GM12874 (cell line): ENCODE measurements around the gene HLA-DMB.

Experiments
- CTCF ChIP-seq: IDR thresholded peaks from 2 replicates; pipeline ENCODE4 v1.5.1; 2011; ENCODE audit warnings: low read depth, mild to moderate bottlenecking, control low read depth, low read length, moderate library complexity; ENCODE audit not compliant: insufficient read depth

HLA-DMB gene

DNA sequence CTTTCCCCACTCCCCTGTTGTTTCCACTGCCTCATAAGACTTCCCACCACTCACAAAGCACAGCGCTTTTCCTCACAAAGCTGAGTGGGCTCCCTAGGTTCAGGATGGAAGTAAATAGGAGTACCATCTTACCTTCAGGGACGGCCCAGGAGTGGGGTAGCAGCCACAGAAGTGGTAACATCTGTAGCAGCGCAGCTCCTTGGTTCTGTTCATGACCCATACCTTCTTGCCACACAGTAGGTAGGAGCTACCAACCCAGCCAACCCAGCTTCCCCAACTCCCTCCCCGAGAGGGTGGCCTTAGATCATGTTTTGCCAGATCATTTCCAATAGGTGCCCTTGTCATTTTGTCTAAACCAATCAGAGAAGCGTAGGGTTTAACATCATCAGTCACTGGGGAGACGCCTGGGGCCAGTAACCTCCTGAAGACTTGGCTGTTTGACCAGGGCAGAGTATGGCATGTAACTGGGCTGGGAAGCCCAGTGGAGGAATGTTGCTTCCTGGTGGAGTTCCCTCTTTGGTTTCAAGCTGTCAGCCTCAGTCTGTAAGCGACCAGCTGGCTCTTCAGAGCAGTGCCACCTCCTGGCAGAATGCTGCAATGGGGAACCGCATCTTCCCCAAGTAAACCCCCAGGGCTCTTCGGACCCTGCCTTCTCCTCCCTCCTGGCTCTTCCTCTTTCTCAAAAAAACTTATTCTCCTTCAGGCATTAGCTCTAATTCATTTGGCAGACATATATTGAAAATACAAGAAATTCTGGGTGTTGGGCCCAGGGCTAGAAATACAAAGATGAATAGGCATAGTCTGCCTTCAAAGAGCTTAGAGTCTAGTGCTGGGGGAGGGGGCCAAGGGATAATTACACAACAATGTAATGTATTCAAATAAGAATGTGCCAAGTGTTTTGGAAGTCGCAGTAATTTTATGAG is 12.2 kb upstream of the HLA-DMB start, which contains the start of gene HLA-DMA:
Gene HLA-DMA (minus strand): TSS at position 281 of the 923 bp plus-strand sequence. CDS start 61 bp downstream, at position 220.
- peak; percentile 76 for TF ChIP-seq CTCF

DNA sequence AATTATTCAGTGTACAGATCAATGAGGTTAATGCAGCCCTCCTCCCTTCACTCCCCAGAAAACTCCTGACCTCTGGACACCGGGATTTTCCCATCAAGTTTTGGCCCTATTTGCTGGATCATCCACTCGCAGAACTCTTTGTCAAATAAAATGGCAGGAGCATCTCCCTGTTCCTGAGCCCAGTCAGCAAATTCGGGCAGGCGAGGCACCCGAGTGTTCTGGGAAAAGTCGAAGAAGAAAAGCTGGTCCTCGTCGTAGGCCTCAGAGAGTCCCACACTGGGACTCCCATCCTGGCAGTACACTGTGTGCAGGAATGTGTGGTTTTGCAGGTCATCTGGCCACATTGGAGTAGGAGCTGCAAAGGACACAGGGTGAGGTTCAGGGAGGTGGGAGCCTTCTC is 9.6 kb upstream of the HLA-DMB start:
- no peak for TF ChIP-seq CTCF

GRCh38 chr6:32950010-32950409 is 9.2 kb upstream of the HLA-DMB start:
- TF ChIP-seq CTCF: no peak

DNA sequence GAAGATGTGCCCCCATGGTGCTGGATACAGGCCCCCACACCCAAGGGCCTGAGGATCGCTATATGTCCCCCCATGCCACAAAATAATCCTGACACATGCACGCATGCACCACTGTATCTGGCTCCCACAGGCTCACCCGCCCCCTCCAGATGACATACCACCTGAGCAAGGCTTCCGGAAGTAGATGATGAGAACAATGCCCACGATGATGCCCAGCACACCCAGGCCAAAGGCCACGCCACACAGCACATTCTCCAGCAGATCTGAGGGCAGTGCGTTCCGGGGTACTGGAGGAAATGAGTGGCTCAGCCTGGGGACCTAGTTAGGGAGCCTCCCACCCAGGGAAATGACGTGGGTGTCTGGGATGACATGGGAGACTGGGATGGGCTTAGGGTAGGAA is 8.3 kb upstream of the HLA-DMB start:
- TF ChIP-seq CTCF: no peak

DNA sequence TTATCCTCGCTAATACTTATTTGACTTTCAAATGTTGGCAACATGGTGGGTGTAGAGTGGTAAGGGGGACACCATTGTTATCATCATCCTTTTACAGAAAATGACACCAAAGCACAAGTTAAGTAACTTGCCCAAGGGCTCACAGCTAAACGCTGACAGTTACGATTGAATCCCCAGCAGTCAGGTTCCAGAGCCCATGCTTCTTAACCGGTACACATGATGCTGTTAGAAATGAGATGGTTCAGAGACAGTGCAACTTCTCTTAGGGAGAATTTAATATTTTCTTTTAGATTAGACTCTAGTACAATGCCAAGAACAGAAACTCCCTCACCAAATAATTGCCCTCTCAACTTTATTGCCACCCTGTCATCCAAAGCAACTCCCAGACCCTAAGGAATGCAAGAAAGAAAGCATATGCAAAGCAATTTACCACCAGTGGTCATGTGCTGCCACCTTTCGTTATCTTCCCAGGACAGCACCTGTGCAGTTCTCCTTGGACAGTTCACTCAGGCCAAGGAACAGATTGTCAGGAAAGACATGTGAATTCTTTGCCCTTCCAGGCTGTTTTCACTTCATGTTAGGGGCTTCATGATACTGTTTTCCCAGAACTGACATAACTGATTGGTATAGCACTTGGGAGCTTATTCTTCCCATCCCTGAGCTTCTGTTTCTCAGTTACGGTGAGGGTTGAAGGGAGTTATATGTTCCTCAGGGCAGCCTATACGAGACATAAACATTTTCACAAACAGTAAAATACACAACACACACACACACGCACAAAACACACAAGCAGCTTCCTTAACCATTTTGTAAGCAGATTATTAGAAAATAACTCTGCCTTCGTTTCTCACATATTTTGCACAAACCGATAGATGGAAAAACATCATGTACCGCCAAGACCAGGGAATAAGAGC is 7.0 kb upstream of the HLA-DMB start:
- TF ChIP-seq CTCF: peak; percentile 70

DNA sequence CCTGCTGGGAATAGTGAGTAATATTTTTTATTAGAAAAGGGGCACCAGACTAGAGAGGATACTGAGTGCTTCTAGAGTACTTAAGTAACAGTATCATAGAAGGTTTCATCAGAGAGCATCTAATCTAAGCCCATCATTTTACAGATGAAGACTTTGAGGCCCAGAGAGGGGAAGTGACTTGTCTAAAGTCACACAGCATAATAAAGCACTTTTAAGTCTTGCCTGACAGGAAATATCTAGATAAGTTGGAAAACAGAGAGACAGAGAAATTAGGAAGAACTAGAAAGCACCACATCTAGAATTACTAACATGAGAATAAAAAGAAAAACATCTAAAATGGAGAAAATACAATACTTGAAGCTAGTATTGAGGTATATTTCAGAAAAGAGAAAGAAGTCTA is 6.1 kb upstream of the HLA-DMB start:
- TF ChIP-seq CTCF: no peak

DNA sequence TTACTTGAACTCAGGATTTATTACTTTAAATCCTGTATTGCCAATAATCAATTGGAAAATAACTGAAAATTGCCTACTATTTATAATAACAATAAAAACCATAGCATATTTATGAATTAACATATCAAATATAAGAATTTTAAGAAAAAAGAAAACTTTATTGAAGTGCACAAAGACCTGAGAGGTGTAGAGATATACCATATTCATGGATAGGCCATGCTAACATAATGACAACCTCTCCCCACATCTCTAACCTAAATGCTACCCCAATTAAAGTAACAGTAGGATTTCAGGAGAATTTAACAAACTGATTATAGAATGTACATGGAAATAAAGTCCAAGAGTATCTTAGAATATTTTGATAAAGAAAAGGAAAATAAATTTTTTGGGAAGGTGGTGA is 5.1 kb upstream of the HLA-DMB start:
- TF ChIP-seq CTCF: no peak
